Stimulated activated CD8-positive, alpha-beta memory T cell treated with anti-CD3 and anti-CD28 coated beads, Interleukin-7, amount 100 ng/mL, for 4 hours (primary cell): Measurements from ENCODE around the gene ABCG1.
"Not testable (repeated sequence)": the region's sequence is repeated elsewhere in the genome, so short reads cannot be mapped to it uniquely, and the experiment has no call there.

Experiments
- DNase-seq, 2 donors: peaks; one replicate each; pipeline ENCODE4 v3.0.0-alpha.2; 2020; ENCODE audit warnings: low read depth in 2 of 2

ABCG1 gene

DNA sequence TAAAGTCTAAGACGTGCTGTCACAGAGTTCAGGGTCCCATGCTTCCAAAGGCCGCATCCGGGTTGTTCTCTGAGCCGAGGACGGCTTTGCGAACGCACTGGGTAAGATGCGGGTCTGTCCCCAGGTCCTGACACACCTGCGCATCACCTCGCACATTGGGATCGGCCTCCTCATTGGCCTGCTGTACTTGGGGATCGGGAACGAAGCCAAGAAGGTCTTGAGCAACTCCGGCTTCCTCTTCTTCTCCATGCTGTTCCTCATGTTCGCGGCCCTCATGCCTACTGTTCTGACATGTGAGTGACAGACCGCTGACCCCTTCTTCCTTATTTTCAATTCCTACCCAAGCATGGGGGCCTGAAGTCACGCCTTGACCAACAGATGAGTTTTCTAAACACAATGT, 71.0 kb downstream of the ABCG1 start:
- no peak for DNase-seq

DNA sequence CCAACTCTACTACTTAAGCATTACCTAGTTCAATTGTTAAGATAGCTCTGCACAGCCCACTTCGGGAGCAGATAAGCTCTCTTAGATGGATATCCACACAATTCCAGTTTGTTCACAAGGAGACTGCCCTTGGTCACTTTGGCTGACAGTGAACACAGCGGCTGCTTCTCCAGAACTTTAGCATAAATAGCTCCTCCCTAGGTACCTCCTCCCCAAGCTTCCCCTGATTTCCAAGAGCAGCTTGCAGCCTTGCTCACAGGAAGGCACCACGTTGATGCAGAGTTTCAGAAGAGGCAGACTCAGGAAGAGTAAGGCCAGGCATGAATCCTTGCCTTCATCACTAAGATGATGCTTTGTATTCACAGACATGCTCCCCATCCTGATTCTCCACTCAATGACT, 71.6 kb downstream of the ABCG1 start:
- no peak for DNase-seq

- DNase-seq, result no peak
Observed at GRCh38 chr21:42291003-42291750, 72.2 kb downstream of the ABCG1 start.

DNA sequence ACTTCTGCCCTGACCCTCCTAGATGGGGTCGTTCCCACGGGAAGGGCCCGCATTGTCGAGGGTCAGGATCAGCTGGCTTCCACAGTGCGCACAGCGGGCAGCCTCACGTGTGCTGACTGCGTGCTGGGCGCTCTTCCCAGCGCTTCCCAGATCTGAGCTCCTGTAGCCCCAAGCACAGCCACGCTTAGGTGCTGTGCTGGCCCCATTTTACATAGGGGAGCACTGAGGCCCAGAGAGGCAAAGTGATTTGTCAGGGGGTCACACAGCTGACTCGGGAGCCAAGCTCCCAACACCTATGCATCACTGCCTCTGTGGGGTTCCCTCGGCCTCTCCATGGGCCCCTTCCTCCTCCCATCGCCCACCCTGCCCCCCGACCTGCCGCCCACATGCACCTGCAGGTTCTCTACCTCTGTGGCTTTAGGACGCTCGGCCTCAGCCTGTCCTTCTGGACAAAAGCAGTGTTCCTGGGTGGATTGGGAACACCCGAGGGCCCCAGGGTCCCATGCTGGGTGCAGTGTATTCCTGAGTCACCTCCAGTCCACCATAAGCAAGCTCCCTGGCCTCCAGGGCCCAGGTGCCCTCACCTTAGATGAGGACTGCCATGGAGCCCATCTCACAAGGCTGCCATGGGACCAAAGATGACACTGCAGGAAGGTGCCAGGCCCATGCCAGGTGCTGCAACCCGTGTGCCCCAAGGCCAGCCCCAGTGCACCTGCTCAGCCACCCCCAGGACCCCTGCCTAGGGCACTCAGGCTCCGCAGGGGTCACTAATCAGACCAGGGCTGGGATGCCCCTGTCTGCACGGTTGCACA, 73.0 kb downstream of the ABCG1 start:
- no peak for DNase-seq

GRCh38 chr21:42292563-42293142, 73.7 kb downstream of the ABCG1 start:
- not testable (repeated sequence) for DNase-seq

DNA sequence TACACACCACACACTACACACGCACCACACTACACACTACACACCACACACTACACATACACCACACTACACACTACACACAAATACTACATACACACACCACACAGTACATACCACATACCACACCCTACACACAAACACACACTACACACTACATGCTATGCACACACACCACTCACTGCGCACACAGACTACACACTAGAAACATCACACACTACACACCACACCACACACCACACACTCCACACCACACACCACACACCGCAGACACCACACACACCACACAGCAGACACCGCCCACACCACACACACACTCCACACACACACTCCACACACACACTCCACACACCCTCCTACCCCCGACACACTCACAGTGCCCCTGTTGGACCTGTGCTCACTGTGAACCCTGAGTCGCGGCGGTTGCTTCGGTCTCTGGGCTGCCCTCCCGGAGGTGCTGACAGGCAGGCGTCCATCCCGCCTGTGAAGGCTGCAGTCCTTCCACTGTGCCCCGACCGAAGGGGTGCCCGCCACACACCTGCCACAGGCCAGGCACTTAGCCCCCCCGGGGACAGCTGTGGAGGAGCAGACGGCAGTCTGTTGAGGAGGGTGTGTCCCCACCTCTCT, 74.8 kb downstream of the ABCG1 start:
- DNase-seq, result no peak

- no peak for DNase-seq
Observed at GRCh38 chr21:42294273-42294880, 75.4 kb downstream of the ABCG1 start.

GRCh38 chr21:42295845-42296244, 76.9 kb downstream of the ABCG1 start:
- no peak for DNase-seq

GRCh38 chr21:42296501-42296900, 77.6 kb downstream of the ABCG1 start:
- DNase-seq, result no peak

DNA sequence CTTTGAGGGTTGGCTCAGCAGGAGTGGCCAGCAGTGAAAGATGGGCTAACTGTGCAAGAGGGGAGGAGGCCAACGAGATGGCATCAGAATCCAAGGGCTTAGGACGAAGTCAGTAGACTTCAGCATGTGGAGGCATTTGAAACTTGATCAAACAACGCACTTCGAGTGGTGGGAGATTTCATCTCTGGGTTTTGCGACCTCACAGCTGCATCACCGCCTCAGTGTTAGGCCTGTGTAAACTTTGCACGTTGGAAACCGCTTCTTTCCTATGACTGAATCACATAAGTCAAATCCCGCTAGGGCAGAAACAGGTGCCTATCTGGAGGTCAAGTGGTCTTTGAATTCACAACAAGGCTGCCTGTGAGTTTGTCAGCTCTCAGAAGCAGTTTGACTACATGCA, 78.4 kb downstream of the ABCG1 start:
- DNase-seq, result no peak

- no peak for DNase-seq
Observed at GRCh38 chr21:42298237-42298636, 79.3 kb downstream of the ABCG1 start.

DNA sequence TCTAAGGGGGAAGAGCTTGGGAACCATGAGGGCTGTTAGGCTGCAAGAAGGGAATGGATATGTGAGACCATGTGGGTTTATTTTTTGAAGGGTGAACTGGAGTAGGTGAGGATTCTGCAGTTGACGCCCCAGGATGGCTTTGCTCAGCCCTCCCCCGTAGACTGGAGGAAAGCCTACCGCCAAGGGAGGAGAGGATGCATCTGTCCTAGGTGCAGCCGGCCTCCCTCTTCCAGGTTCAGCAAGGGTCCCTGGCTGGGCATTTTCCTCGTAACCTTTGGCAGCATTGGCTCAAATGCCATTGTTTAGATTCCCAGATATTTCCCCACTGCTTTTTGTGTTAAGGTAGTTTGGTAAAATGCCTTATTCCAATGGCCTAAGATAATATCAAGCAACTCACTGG, 79.7 kb downstream of the ABCG1 start:
- DNase-seq, result no peak

DNA sequence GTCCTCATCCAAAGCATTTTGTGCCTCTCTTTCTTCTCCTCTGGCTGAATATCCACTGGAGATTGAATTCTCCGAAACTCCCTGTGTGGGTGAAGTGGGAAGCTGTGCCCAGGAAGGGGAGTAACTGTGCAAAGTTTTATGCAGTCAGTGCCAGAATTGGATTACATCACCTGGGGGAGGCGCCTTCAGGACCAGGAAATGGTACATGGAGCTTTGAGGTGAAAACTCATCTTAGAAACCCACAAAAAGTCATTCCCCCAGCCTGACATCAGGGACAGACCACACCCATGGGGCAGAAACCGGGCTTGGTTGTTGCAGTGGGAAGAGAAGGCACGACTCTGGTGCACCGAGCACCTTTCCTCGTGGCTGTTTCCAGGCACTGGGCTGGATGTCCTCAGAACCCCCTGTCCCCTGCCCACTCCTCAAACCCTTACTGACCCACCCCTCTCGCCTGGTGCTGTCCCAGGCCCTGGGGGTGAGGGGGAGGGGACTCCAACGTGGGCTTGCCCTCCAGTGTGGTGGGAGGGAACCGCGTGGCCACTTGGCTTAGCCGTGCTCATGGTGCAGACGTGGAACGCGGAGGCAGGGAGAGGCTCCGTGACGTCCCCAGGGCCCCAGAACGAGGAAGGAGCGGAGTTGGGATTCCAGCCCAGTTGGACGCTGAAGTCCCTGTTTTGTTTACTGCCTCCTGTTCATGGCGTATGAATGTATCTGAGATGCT, 80.5 kb downstream of the ABCG1 start:
- DNase-seq, result no peak

- no peak for DNase-seq
Observed at GRCh38 chr21:42300045-42300583, 81.2 kb downstream of the ABCG1 start.

GRCh38 chr21:42300956-42301355, 82.0 kb downstream of the ABCG1 start:
- no peak for DNase-seq

GRCh38 chr21:42301371-42302075, 82.6 kb downstream of the ABCG1 start:
- no peak for DNase-seq

- DNase-seq, result no peak
Observed at GRCh38 chr21:42302076-42302650, 83.2 kb downstream of the ABCG1 start.

DNA sequence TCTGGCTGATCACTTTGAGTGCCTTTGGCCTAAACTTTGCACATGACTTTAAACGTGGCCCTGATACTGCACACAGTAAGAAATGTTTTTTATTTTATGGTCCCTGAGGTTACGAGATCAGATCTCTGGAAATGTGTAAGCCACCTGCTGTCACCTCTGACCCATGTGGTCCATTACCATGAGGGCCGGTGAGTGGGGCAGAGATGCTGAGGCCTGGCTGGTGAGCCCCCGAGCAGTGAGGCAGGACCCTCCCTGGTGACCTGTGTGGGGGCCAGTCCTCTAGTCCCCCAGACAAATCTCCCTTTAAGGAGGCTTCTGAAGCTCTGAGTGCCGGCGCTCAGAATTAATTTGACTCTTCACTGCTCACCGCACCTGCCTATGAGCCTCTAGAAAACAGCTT, 83.9 kb downstream of the ABCG1 start:
- no peak for DNase-seq

DNA sequence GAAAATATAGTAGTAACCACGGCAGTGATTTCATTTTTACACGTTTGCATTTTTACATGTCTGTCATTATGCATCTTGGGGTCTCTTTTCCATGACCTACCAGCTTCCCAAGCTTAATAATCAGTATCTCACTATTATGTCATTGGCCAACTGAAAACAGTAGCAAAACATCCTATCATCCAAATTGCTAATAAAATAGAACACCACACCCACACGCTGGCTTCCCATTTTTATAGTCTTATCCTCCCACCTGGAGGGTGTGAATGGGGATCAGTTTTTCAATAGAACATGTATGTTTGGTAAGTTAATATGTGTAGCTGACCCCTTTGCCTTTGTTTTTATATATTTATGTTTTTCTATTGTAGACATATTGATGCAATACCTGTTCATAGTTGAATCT, 84.5 kb downstream of the ABCG1 start:
- DNase-seq, result no peak
